Large intestine (tissue), 1 donor: ENCODE measurements around the gene EIF2S2. TPM values are rescaled to one million over a fixed set of nuclear protein-coding genes. Genes with fewer than 3 reads are reported as not detected.

Experiments used
- polyA plus RNA-seq: library from polyadenylated mRNA; unstranded; fragments of 120-200 nt; gene quantifications from one replicate; pipeline ENCODE4 v1.2.1, GENCODE V29; 2013

The EIF2S2 gene
- polyA plus RNA-seq, 1 donor, result 50.0 TPM

Other genes with a start within 250 kb of the EIF2S2 start
- 110 TPM for gene RALY, start 118.3 kb downstream of the EIF2S2 start, polyA plus RNA-seq
- 0.27 TPM for gene ASIP, start 129.2 kb upstream of the EIF2S2 start, polyA plus RNA-seq
- gene AHCY, start 191.1 kb upstream of the EIF2S2 start, polyA plus RNA-seq, result 161 TPM